Tracheal epithelial cell (primary cell): ENCODE data around the gene ERRFI1. TPM values are rescaled to one million over a fixed set of nuclear protein-coding genes. Genes with fewer than 3 reads are reported as not detected.

Source experiments
- total RNA-seq: library from RNA; depleted of rRNA; stranded (reverse); fragments of >200 nt; gene quantifications from 2 replicates; pipeline ENCODE4 v1.2.1, GENCODE V29; 2014

Gene ERRFI1, protein sequence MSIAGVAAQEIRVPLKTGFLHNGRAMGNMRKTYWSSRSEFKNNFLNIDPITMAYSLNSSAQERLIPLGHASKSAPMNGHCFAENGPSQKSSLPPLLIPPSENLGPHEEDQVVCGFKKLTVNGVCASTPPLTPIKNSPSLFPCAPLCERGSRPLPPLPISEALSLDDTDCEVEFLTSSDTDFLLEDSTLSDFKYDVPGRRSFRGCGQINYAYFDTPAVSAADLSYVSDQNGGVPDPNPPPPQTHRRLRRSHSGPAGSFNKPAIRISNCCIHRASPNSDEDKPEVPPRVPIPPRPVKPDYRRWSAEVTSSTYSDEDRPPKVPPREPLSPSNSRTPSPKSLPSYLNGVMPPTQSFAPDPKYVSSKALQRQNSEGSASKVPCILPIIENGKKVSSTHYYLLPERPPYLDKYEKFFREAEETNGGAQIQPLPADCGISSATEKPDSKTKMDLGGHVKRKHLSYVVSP
- total RNA-seq = 99.1 and 269 TPM in 2 replicates

DNA sequence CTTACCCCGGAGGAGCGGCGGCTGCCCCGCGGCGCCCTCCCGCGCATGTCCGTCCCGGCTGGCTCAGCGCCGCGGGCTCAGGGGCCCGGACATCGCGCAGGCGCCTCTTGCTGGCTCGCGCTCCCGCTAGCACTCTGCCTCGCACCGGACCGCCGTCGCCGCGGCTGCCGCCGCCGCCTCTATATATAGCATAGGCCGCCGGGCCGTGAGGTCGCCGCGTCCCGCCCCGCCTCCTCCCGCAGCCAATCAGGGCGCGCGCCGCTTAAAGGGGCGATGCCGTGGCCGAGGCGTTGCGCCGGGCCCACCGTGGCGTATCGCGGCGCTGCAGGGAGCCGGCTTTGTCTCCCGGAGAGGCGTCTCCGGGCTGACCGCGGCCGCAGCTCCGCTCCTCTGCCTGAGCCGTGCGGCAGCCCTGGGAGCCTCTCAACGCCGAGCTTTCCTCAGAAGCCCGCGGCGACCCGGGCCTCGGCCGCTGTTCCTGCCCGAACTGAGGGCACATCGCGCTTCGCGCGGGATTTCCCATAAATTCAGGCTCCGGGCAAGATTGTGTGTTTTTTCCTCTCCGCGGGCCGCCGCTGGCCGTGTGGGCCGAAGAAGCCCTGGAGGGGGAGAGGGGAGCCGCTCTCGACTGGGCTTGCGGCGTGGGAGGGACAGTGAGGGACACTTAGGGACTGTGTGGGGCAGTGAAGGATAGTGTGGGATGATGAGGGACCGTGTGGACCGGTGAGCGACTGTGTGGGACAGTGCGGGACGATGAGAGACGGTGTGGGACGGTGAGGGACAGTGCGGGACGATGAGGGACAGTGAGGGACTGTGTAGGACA lies at the start of gene ERRFI1:
Gene ERRFI1 (minus strand): TSS at position 157 of the 823 bp plus-strand sequence. CDS start 10,690 bp downstream, outside the sequence.

Other genes with a start within 250 kb of the ERRFI1 start
- gene PER3, start 242.0 kb downstream of the ERRFI1 start, total RNA-seq = 2.4 and 4.9 TPM in 2 replicates
- not detected in 2 replicates for gene UTS2, start 173.2 kb downstream of the ERRFI1 start, total RNA-seq
- gene TNFRSF9, start 85.5 kb downstream of the ERRFI1 start, total RNA-seq = 1.5 and 3.1 TPM in 2 replicates
- gene PARK7, start 64.6 kb downstream of the ERRFI1 start, total RNA-seq = 141 and 142 TPM in 2 replicates